Nephron (organoid): ENCODE results near the gene GALNT2.
A peak's percentile ranks its signal among the peaks of the same experiment; 100 is the strongest.

Source experiments
- H3K27ac Mint-ChIP-seq, 3 experiments: 2 replicates each; pipeline ENCODE4 v1.8.0; 2020; ENCODE audit warnings: mixed read lengths in 3 of 3, mild to moderate bottlenecking in 2 of 3, moderate library complexity in 1 of 3
- H3K27me3 Mint-ChIP-seq: 2 replicates; pipeline ENCODE4 v1.8.0; 2021; ENCODE audit warnings: low read depth, mild to moderate bottlenecking, moderate library complexity, mixed read lengths
- H3K36me3 Mint-ChIP-seq: 2 replicates; pipeline ENCODE4 v1.8.0; 2020; ENCODE audit warnings: low read depth, mixed read lengths
- H3K4me1 Mint-ChIP-seq: 2 replicates; pipeline ENCODE4 v1.8.0; 2020; ENCODE audit warnings: mixed read lengths
- H3K4me3 Mint-ChIP-seq, 3 experiments: 2 replicates each; pipeline ENCODE4 v1.8.0; 2020; ENCODE audit warnings: mild to moderate bottlenecking in 3 of 3, mixed read lengths in 3 of 3, moderate library complexity in 2 of 3
- H3K9me3 Mint-ChIP-seq: 2 replicates; pipeline ENCODE4 v1.8.0; 2020; ENCODE audit warnings: mixed read lengths
- TF ChIP-seq, protein P1 (sequence below), 3 experiments: fragments of 200-600 bp; sonication (generic); IDR thresholded peaks; one replicate each; pipeline ENCODE4 v1.5.0; 2021; ENCODE audit warnings: antibody characterized with exemption in 3 of 3; ENCODE audit not compliant: unreplicated experiment in 3 of 3

Gene GALNT2

GRCh38 chr1:230052018-230052417, 15.0 kb upstream of the GALNT2 start:
- Mint-ChIP-seq H3K36me3 (no peaks in the 10 kb centered on the region), H3K9me3 (no peaks in the 10 kb centered on the region), H3K4me1 (peaks cover 20% of the 10 kb centered on the region), H3K27me3 (peaks cover 6% of the 10 kb centered on the region), H3K27ac (no peak overlapping the region), H3K4me3 (no peak overlapping the region)
- TF ChIP-seq, protein P1, sequence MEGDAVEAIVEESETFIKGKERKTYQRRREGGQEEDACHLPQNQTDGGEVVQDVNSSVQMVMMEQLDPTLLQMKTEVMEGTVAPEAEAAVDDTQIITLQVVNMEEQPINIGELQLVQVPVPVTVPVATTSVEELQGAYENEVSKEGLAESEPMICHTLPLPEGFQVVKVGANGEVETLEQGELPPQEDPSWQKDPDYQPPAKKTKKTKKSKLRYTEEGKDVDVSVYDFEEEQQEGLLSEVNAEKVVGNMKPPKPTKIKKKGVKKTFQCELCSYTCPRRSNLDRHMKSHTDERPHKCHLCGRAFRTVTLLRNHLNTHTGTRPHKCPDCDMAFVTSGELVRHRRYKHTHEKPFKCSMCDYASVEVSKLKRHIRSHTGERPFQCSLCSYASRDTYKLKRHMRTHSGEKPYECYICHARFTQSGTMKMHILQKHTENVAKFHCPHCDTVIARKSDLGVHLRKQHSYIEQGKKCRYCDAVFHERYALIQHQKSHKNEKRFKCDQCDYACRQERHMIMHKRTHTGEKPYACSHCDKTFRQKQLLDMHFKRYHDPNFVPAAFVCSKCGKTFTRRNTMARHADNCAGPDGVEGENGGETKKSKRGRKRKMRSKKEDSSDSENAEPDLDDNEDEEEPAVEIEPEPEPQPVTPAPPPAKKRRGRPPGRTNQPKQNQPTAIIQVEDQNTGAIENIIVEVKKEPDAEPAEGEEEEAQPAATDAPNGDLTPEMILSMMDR (IDR thresholded peaks at IDR 0.05; ENCODE audit: unreplicated experiment in 3 of 3), result no peak

- peaks cover 6% of the 10 kb centered on the region for H3K27me3 Mint-ChIP-seq
- H3K4me3 Mint-ChIP-seq, result no peak overlapping the region
- peaks cover 19% of the 10 kb centered on the region for H3K4me1 Mint-ChIP-seq
- H3K9me3 Mint-ChIP-seq, result no peaks in the 10 kb centered on the region
- TF ChIP-seq, protein P1 (IDR thresholded peaks at IDR 0.05; ENCODE audit: unreplicated experiment in 3 of 3), result no peak
- H3K36me3 Mint-ChIP-seq, result no peaks in the 10 kb centered on the region
- no peak overlapping the region for H3K27ac Mint-ChIP-seq
Measured at GRCh38 chr1:230052665-230053064, 14.4 kb upstream of the GALNT2 start.

- H3K4me3 Mint-ChIP-seq, result peak overlapping the region in 1 of 3 experiments; percentile 22
- peaks cover 6% of the 10 kb centered on the region for H3K27me3 Mint-ChIP-seq
- H3K36me3 Mint-ChIP-seq, result no peaks in the 10 kb centered on the region
- H3K4me1 Mint-ChIP-seq, result peaks cover 19% of the 10 kb centered on the region
- peak overlapping the region in 2 of 3 experiments; percentile 58 to 67 for H3K27ac Mint-ChIP-seq
- H3K9me3 Mint-ChIP-seq, result no peaks in the 10 kb centered on the region
- TF ChIP-seq, protein P1 (IDR thresholded peaks at IDR 0.05; ENCODE audit: unreplicated experiment in 3 of 3), result no peak
Measured at GRCh38 chr1:230054092-230054749, 12.8 kb upstream of the GALNT2 start.

DNA sequence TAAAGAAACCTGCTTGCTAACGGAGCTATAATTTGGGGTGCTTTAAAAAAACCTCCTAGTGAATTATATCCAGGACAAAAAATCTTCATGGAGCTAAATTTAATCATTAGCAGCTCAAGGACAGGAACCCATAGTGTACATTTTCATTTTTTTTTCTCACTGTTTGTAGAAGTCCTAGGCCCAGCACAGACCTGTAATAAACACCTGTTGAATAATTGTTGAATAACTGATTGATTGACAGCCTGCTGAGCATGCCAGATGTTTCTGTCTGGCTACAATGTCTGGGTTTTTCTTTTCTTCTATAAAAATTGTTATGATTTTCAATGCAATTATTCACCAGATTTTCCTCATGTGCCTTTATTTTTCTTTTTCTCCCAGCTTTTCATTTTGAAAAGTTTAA, 10.9 kb upstream of the GALNT2 start:
- Mint-ChIP-seq H3K4me3 (no peak overlapping the region), H3K4me1 (peaks cover 19% of the 10 kb centered on the region), H3K27me3 (peaks cover 6% of the 10 kb centered on the region), H3K9me3 (peaks cover 3% of the 10 kb centered on the region), H3K36me3 (no peaks in the 10 kb centered on the region), H3K27ac (no peak overlapping the region)
- TF ChIP-seq, protein P1 (IDR thresholded peaks at IDR 0.05; ENCODE audit: unreplicated experiment in 3 of 3), result no peak

- H3K27ac Mint-ChIP-seq, result no peak overlapping the region
- H3K36me3 Mint-ChIP-seq, result no peaks in the 10 kb centered on the region
- peaks cover 19% of the 10 kb centered on the region for H3K4me1 Mint-ChIP-seq
- peaks cover 6% of the 10 kb centered on the region for H3K27me3 Mint-ChIP-seq
- peaks cover 10% of the 10 kb centered on the region for H3K9me3 Mint-ChIP-seq
- H3K4me3 Mint-ChIP-seq, result no peak overlapping the region
- TF ChIP-seq, protein P1 (IDR thresholded peaks at IDR 0.05; ENCODE audit: unreplicated experiment in 3 of 3), result no peak
Measured at GRCh38 chr1:230057100-230057499, 9.9 kb upstream of the GALNT2 start.
